Left ventricle myocardium superior (tissue), 1 donor: ENCODE measurements around the gene TRIM27. TPM values are rescaled to one million over a fixed set of nuclear protein-coding genes. Genes with fewer than 3 reads are reported as not detected.
"Not testable (repeated sequence)": the region's sequence is repeated elsewhere in the genome, so short reads cannot be mapped to it uniquely, and the experiment has no call there.

Experiments
- ATAC-seq: fragments of 200-7000 bp; cut with Tn5 transposase; one replicate; pipeline ENCODE4 v1.9.1; 2020; ENCODE audit warnings: mild to moderate bottlenecking, moderate library complexity
- DNase-seq: peaks from one replicate; pipeline ENCODE4 v3.0.0-alpha.2; 2020
- intact Hi-C: fragments of 100-400 bp; cut with micrococcal nuclease; formaldehyde crosslinking; loops from one replicate; pipeline ENCODE4 v1.11.0; 2022
- long read RNA-seq: library from polyadenylated mRNA; unstranded; transcript quantifications from one replicate; pipeline ENCODE4 v2.0.0, GENCODE V29; 2021
- total RNA-seq: library from RNA; stranded (reverse); fragmentation: NEBNext Ultra II Directional; extraction: Animal tissue kit (Norgen Biotek cat#: 25700); gene quantifications from one replicate; pipeline ENCODE4 v1.2.1, GENCODE V29; 2021
- donor health status: DM: no; HTN: yes; CAD: no; lungs with severe emphysema.

Gene TRIM27
- total RNA-seq = 19.2 TPM
- long read RNA-seq, transcript TRIM27-202 (8 exons, 2,967 nt) = major isoform, 43 of 54 reads
- long read RNA-seq, partial matches to known transcripts = 5 of 54 reads
- long read RNA-seq, other reads (novel, unspliced or antisense) = 6 of 54 reads

GRCh38 chr6:28923318-28924102, at the start of gene TRIM27:
Gene TRIM27 (minus strand): TSS chr6:28923985. CDS start chr6:28923632, 353 bp downstream.
- intact Hi-C loops = no loop called here
- peak; percentile 98 for ATAC-seq
- DNase-seq = peak; percentile 96

- intact Hi-C loops, DNase-seq, ATAC-seq: not testable (repeated sequence)
These were observed 46.3 kb upstream of the TRIM27 start for GRCh38 chr6:28970056-28970455.

- DNase-seq = no peak
- ATAC-seq = no peak
- intact Hi-C loops = no loop called here
These were observed 45.3 kb upstream of the TRIM27 start for GRCh38 chr6:28969129-28969528.

- DNase-seq (no peak), ATAC-seq (no peak)
- intact Hi-C loops = no loop called here
These were observed 44.7 kb upstream of the TRIM27 start for GRCh38 chr6:28968476-28968875.

- ATAC-seq = no peak
- no peak for DNase-seq
- intact Hi-C loops = no loop called here
These were observed 41.9 kb upstream of the TRIM27 start for GRCh38 chr6:28965706-28966105.

GRCh38 chr6:28960846-28961500, 37.2 kb upstream of the TRIM27 start:
- intact Hi-C loops = no loop called here
- ATAC-seq (no peak), DNase-seq (no peak)

- DNase-seq, ATAC-seq, intact Hi-C loops: not testable (repeated sequence)
These were observed 34.9 kb upstream of the TRIM27 start for GRCh38 chr6:28958561-28959243.

GRCh38 chr6:28957795-28958314, 34.1 kb upstream of the TRIM27 start:
- DNase-seq, intact Hi-C loops, ATAC-seq: not testable (repeated sequence)

- intact Hi-C loops = no loop called here
- DNase-seq (no peak), ATAC-seq (no peak)
These were observed 32.5 kb upstream of the TRIM27 start for GRCh38 chr6:28956331-28956730.

GRCh38 chr6:28953585-28954258, 29.9 kb upstream of the TRIM27 start:
- ATAC-seq (no peak), DNase-seq (no peak)
- intact Hi-C loops = no loop called here

- intact Hi-C loops = no loop called here
- peak; percentile 58 for ATAC-seq
- no peak for DNase-seq
These were observed 29.3 kb upstream of the TRIM27 start for GRCh38 chr6:28953039-28953584.

- DNase-seq, intact Hi-C loops, ATAC-seq: not testable (repeated sequence)
These were observed 25.9 kb upstream of the TRIM27 start for GRCh38 chr6:28949656-28950195.

- intact Hi-C loops = no loop called here
- DNase-seq = no peak
- no peak for ATAC-seq
These were observed 25.1 kb upstream of the TRIM27 start for GRCh38 chr6:28948782-28949486.

GRCh38 chr6:28947831-28948270, 24.1 kb upstream of the TRIM27 start:
- DNase-seq (no peak), ATAC-seq (no peak)
- intact Hi-C loops = no loop called here

GRCh38 chr6:28947067-28947765, 23.4 kb upstream of the TRIM27 start:
- DNase-seq (no peak), ATAC-seq (no peak)
- intact Hi-C loops = no loop called here

- intact Hi-C loops = no loop called here
- DNase-seq (no peak), ATAC-seq (no peak)
These were observed 21.6 kb upstream of the TRIM27 start for GRCh38 chr6:28945349-28945748.

GRCh38 chr6:28944412-28944865, 20.7 kb upstream of the TRIM27 start:
- ATAC-seq = peak; percentile 64
- DNase-seq = no peak
- intact Hi-C loops = no loop called here
